ENCODE results near the gene DMRT3. TPM values are rescaled to one million over a fixed set of nuclear protein-coding genes. Genes with fewer than 3 reads are reported as not detected.
A peak's percentile ranks its signal among the peaks of the same experiment; 100 is the strongest.

DMRT3 gene
- total RNA-seq, 1 experiment from 2014 or later: not detected

- TF ChIP-seq JAZF1 (CRISPR knock-in tag; IDR thresholded peaks at IDR 0.05) (no peak), CDX4 (CRISPR knock-in tag; IDR thresholded peaks at IDR 0.05; ENCODE audit: borderline replicate concordance) (no peak)
- ATAC-seq: peak; percentile 56
- POLR2A ChIA-PET: no interaction called here
- H3K4me3 Mint-ChIP-seq: no peak overlapping the region
- H3K27me3 Mint-ChIP-seq (ENCODE audit: low read depth): no peaks in the 10 kb centered on the region
- peaks cover 18% of the 10 kb centered on the region for H3K4me1 Mint-ChIP-seq
- DNase-seq (ENCODE audit: low spot score): no peak
- CTCF ChIA-PET: interaction anchor here (0.5 to 3.2 kb wide), 3 partner anchors 20 to 61 kb away, joined by 4 to 14 read pairs (median 5); no protein-coding TSS in a partner anchor
- no peak overlapping the region for H3K27ac Mint-ChIP-seq
- H3K9me3 Mint-ChIP-seq: no peaks in the 10 kb centered on the region
- no peaks in the 10 kb centered on the region for H3K36me3 Mint-ChIP-seq
Observed at GRCh38 chr9:947985-948384, 28.5 kb upstream of the DMRT3 start.

- H3K36me3 Mint-ChIP-seq: no peaks in the 10 kb centered on the region
- CTCF ChIA-PET: interaction anchor here (0.5 to 3.2 kb wide), 3 partner anchors 20 to 61 kb away, joined by 4 to 14 read pairs (median 5); no protein-coding TSS in a partner anchor
- H3K4me3 Mint-ChIP-seq: no peak overlapping the region
- H3K9me3 Mint-ChIP-seq: no peaks in the 10 kb centered on the region
- no peak for ATAC-seq
- H3K27me3 Mint-ChIP-seq (ENCODE audit: low read depth): no peaks in the 10 kb centered on the region
- TF ChIP-seq CDX4 (CRISPR knock-in tag; IDR thresholded peaks at IDR 0.05; ENCODE audit: borderline replicate concordance) (no peak), ZBTB43 (CRISPR knock-in tag; IDR thresholded peaks at IDR 0.05) (no peak), NR2C2 (CRISPR knock-in tag; IDR thresholded peaks at IDR 0.05) (no peak), OVOL2 (CRISPR knock-in tag; IDR thresholded peaks at IDR 0.05; ENCODE audit: borderline replicate concordance) (no peak), RORB (CRISPR knock-in tag; IDR thresholded peaks at IDR 0.05) (no peak), TEAD1 (CRISPR knock-in tag; IDR thresholded peaks at IDR 0.05) (no peak), AFF4 (CRISPR knock-in tag; IDR thresholded peaks at IDR 0.05; ENCODE audit: borderline replicate concordance) (no peak), ERG (CRISPR knock-in tag; IDR thresholded peaks at IDR 0.05) (no peak), IRF2 (CRISPR knock-in tag; IDR thresholded peaks at IDR 0.05; ENCODE audit: borderline replicate concordance, low read depth) (no peak), FOXK1 (CRISPR knock-in tag; IDR thresholded peaks at IDR 0.05) (no peak), ZNF416 (CRISPR knock-in tag; IDR thresholded peaks at IDR 0.05) (no peak), PREB (CRISPR knock-in tag; IDR thresholded peaks at IDR 0.05; ENCODE audit: borderline replicate concordance) (no peak), PRDM15 (CRISPR knock-in tag; IDR thresholded peaks at IDR 0.05) (no peak)
- no peak for DNase-seq (ENCODE audit: low spot score)
- POLR2A ChIA-PET: no interaction called here
- peaks cover 13% of the 10 kb centered on the region for H3K4me1 Mint-ChIP-seq
- no peak overlapping the region for H3K27ac Mint-ChIP-seq
Observed at GRCh38 chr9:948497-948896, 28.0 kb upstream of the DMRT3 start.
